Measurements from ENCODE around the gene PRR22. TPM values are rescaled to one million over a fixed set of nuclear protein-coding genes. Genes with fewer than 3 reads are reported as not detected.
A peak's percentile ranks its signal among the peaks of the same experiment; 100 is the strongest.

The PRR22 gene
- total and polyA plus RNA-seq, 9 of the 15 experiments (the other 6 are each of a cell fraction or from before 2014, with no cell fraction given), result 0.03 to 12.0 (median 2.0) TPM; not detected in 1

DNA sequence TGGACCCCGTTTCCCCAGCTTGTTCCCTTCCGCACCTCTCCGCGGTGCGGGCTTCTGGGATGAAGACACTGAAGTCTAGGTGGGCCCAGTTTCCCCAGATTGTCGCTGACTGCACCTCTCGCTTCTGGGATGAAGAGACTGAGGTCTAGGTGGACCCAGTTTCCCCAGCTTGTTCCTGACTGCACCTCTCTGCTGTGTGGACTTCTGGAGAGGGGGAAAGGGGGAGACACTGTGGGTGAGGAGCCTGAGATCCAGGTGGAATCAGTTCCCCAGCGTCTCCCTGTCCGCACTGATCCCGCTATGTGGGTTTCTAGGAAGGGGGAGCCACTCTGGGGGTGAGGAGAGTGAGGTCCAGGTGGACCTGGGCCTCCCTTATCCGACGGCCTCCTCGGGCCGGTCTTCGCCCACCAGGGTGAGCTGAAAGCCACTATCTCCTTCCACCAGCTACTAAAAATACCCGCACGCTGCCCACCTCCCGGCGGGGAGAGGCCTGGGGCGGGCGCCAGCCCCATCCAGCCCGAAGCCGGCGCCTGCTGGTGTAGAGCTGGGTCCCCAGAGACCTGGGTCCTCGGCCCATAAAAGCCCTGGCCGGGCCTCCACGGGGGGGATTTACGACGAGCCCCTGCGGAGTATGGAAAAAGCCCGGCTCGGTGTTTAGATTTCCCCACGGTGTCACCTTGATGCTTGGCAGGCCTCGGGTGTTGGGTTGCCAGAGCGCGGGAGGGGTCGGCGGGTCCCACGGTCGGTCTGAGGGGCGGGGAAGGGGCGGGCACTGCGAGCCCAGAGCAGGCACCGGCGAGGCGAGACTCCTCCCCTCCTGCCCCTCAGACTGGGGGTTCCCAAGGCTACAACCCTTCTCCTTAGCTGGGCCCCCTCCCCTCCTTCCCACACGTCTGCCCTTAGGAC is 44.4 kb upstream of the PRR22 start (continued):
- TF ChIP-seq FOXA3 (CRISPR knock-in tag; conservative IDR thresholded peaks at IDR 0.05 in 1 of 2, IDR thresholded peaks at IDR 0.05 in 1 of 2) (0 out of 4 replicates have a peak, but pooled peaks of 1 of the 2 experiments have one; percentile 4), U2AF1 (optimal IDR thresholded peaks at IDR 0.05; ENCODE audit: low read depth, low read length) (no peak), DLX4 (CRISPR knock-in tag; IDR thresholded peaks at IDR 0.05) (no peak), HLTF (IDR thresholded peaks at IDR 0.05) (0 out of 2 replicates have a peak, but pooled peaks have one; percentile 0), MIER1 (IDR thresholded peaks at IDR 0.05; ENCODE audit: low read depth) (0 out of 2 replicates have a peak, but pooled peaks have one; percentile 31), ZEB2 (IDR thresholded peaks at IDR 0.05) (0 out of 2 replicates have a peak, but pooled peaks have one; percentile 7), GABPA (tag; conservative IDR thresholded peaks at IDR 0.05; ENCODE audit: low read depth) (0 out of 2 replicates have a peak, but pooled peaks have one; percentile 41), SMARCB1 (IDR thresholded peaks at IDR 0.05; ENCODE audit: insufficient read length, low read depth) (no peak), NCOA1 (IDR thresholded peaks at IDR 0.05; ENCODE audit: low read depth) (peak; percentile 53; the same call in 1 of the 2 replicates), RBM22 (IDR thresholded peaks at IDR 0.05; ENCODE audit: low read depth, low read length, poor library complexity, severe bottlenecking) (peak; percentile 52), ZNF589 (CRISPR knock-in tag; IDR thresholded peaks at IDR 0.05; ENCODE audit: low read depth) (0 out of 2 replicates have a peak, but pooled peaks have one; percentile 19), CHD1 (IDR thresholded peaks at IDR 0.05; ENCODE audit: low read length) (peak; percentile 79), NFRKB (IDR thresholded peaks at IDR 0.05; ENCODE audit: low read depth) (peak; percentile 63; the same call in 1 of the 2 replicates)
- TF ChIP-seq, protein P1, sequence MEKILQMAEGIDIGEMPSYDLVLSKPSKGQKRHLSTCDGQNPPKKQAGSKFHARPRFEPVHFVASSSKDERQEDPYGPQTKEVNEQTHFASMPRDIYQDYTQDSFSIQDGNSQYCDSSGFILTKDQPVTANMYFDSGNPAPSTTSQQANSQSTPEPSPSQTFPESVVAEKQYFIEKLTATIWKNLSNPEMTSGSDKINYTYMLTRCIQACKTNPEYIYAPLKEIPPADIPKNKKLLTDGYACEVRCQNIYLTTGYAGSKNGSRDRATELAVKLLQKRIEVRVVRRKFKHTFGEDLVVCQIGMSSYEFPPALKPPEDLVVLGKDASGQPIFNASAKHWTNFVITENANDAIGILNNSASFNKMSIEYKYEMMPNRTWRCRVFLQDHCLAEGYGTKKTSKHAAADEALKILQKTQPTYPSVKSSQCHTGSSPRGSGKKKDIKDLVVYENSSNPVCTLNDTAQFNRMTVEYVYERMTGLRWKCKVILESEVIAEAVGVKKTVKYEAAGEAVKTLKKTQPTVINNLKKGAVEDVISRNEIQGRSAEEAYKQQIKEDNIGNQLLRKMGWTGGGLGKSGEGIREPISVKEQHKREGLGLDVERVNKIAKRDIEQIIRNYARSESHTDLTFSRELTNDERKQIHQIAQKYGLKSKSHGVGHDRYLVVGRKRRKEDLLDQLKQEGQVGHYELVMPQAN (IDR thresholded peaks at IDR 0.05; ENCODE audit: borderline replicate concordance), result peak; percentile 15; the same call in 1 of the 2 replicates
- TF ChIP-seq, protein P2, sequence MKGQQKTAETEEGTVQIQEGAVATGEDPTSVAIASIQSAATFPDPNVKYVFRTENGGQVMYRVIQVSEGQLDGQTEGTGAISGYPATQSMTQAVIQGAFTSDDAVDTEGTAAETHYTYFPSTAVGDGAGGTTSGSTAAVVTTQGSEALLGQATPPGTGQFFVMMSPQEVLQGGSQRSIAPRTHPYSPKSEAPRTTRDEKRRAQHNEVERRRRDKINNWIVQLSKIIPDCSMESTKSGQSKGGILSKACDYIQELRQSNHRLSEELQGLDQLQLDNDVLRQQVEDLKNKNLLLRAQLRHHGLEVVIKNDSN (CRISPR knock-in tag; IDR thresholded peaks at IDR 0.05), result no peak

Measured in K562 (cell line).